GM18505 (cell line): ENCODE data around the gene POC1A.
"Not testable (repeated sequence)": the region's sequence is repeated elsewhere in the genome, so short reads cannot be mapped to it uniquely, and the experiment has no call there.

Source experiments
- ATAC-seq: cut with Tn5 transposase; IDR thresholded peaks from one replicate; pipeline ENCODE4 v1.9.1; 2021; ENCODE audit not compliant: unreplicated experiment
- POLR2A ChIP-seq: IDR thresholded peaks from 4 replicates; pipeline ENCODE4 v1.6.1; 2011; ENCODE audit warnings: borderline replicate concordance; ENCODE audit not compliant: insufficient read depth, insufficient read length; ENCODE audit errors: extremely low read depth

Gene POC1A

GRCh38 chr3:52043750-52044149 is 110.5 kb downstream of the POC1A start:
- ATAC-seq, result no peak
- TF ChIP-seq POLR2A, result no peak

GRCh38 chr3:52043039-52043438 is 111.2 kb downstream of the POC1A start:
- not testable (repeated sequence) for ATAC-seq

- TF ChIP-seq POLR2A, result no peak
- no peak for ATAC-seq
These were observed 113.0 kb downstream of the POC1A start for GRCh38 chr3:52041118-52041731.

GRCh38 chr3:52040600-52040999 is 113.6 kb downstream of the POC1A start:
- TF ChIP-seq POLR2A, result no peak
- ATAC-seq, result no peak

GRCh38 chr3:52039846-52040245 is 114.4 kb downstream of the POC1A start:
- ATAC-seq, result no peak
- TF ChIP-seq POLR2A, result no peak

- ATAC-seq, result no peak
- TF ChIP-seq POLR2A, result no peak
These were observed 114.8 kb downstream of the POC1A start for GRCh38 chr3:52039426-52039825.

GRCh38 chr3:52038227-52038626 is 116.0 kb downstream of the POC1A start:
- no peak for ATAC-seq
- TF ChIP-seq POLR2A, result no peak

- no peak for ATAC-seq
- TF ChIP-seq POLR2A, result no peak
These were observed 116.9 kb downstream of the POC1A start for GRCh38 chr3:52037291-52037690.

- TF ChIP-seq POLR2A, result no peak
- ATAC-seq, result no peak
These were observed 117.4 kb downstream of the POC1A start for GRCh38 chr3:52036829-52037228.

- no peak for ATAC-seq
- TF ChIP-seq POLR2A, result no peak
These were observed 118.0 kb downstream of the POC1A start for GRCh38 chr3:52036222-52036694.

- TF ChIP-seq POLR2A, result no peak
These were observed 119.6 kb downstream of the POC1A start for GRCh38 chr3:52034651-52035050.

GRCh38 chr3:52034212-52034611 is 120.0 kb downstream of the POC1A start:
- TF ChIP-seq POLR2A, result no peak
- ATAC-seq, result no peak

More at GRCh38 chr3:52034651-52035050, 119.6 kb downstream of the POC1A start:
- ATAC-seq, result no peak

- ATAC-seq, result not testable (repeated sequence)
These were observed 120.5 kb downstream of the POC1A start for GRCh38 chr3:52033748-52034147.

- ATAC-seq, result no peak
- TF ChIP-seq POLR2A, result no peak
These were observed 121.4 kb downstream of the POC1A start for GRCh38 chr3:52032702-52033408.
